GM21447 (cell line): Measurements from ENCODE around the gene BEND7.

Source experiments
- ATAC-seq: cut with Tn5 transposase; IDR thresholded peaks from one replicate; pipeline ENCODE4 v1.9.1; 2021; ENCODE audit not compliant: unreplicated experiment

Gene BEND7

GRCh38 chr10:13521026-13521425, 7.8 kb downstream of the BEND7 start:
- ATAC-seq: no peak

GRCh38 chr10:13520194-13520593, 8.6 kb downstream of the BEND7 start:
- ATAC-seq: no peak

- no peak for ATAC-seq
Measured at GRCh38 chr10:13518076-13518692, 10.6 kb downstream of the BEND7 start.

GRCh38 chr10:13517675-13518074, 11.1 kb downstream of the BEND7 start:
- no peak for ATAC-seq

GRCh38 chr10:13516176-13516575, 12.6 kb downstream of the BEND7 start:
- ATAC-seq: no peak

- no peak for ATAC-seq
Measured at GRCh38 chr10:13515467-13515866, 13.3 kb downstream of the BEND7 start.

GRCh38 chr10:13514296-13514695, 14.5 kb downstream of the BEND7 start:
- ATAC-seq: no peak

GRCh38 chr10:13512564-13512963, 16.2 kb downstream of the BEND7 start:
- ATAC-seq: no peak

- no peak for ATAC-seq
Measured at GRCh38 chr10:13511409-13511808, 17.4 kb downstream of the BEND7 start.

- no peak for ATAC-seq
Measured at GRCh38 chr10:13505052-13505680, 23.6 kb downstream of the BEND7 start.

GRCh38 chr10:13503745-13504463, 24.9 kb downstream of the BEND7 start:
- ATAC-seq: no peak

GRCh38 chr10:13502380-13502779, 26.4 kb downstream of the BEND7 start:
- ATAC-seq: no peak

GRCh38 chr10:13500201-13500600, 28.6 kb downstream of the BEND7 start:
- ATAC-seq: no peak

- ATAC-seq: no peak
Measured at GRCh38 chr10:13499150-13499549, 29.7 kb downstream of the BEND7 start.

GRCh38 chr10:13496931-13497330, 31.9 kb downstream of the BEND7 start:
- no peak for ATAC-seq

GRCh38 chr10:13496164-13496563, 32.6 kb downstream of the BEND7 start:
- ATAC-seq: no peak

- no peak for ATAC-seq
Measured at GRCh38 chr10:13492493-13493180, 36.2 kb downstream of the BEND7 start.

GRCh38 chr10:13491747-13492360, 37.0 kb downstream of the BEND7 start:
- ATAC-seq: no peak

GRCh38 chr10:13490503-13490902, 38.3 kb downstream of the BEND7 start:
- no peak for ATAC-seq

- no peak for ATAC-seq
Measured at GRCh38 chr10:13489035-13489599, 39.7 kb downstream of the BEND7 start.

GRCh38 chr10:13485623-13486022, 43.2 kb downstream of the BEND7 start:
- ATAC-seq: no peak
